A673 (cell line): ENCODE measurements around the gene MARCHF2.

Experiments
- EZH2 ChIP-seq: fragments of 200-600 bp; sonication (generic); IDR thresholded peaks from 2 replicates; pipeline ENCODE4 v1.6.1; 2017; ENCODE audit warnings: borderline replicate concordance, low read depth, mild to moderate bottlenecking, mixed read lengths, antibody characterized with exemption, low read length; ENCODE audit not compliant: poor library complexity, severe bottlenecking
- TF ChIP-seq, protein P1 (sequence below): fragments of 300-800, 200-600 bp; sonication (generic); conservative IDR thresholded peaks from 2 replicates; pipeline ENCODE4 v1.5.1; 2017; ENCODE audit warnings: low read depth, mild to moderate bottlenecking, antibody characterized with exemption, low read length, moderate library complexity, mixed read lengths

GRCh38 chr19:8445488-8446001 lies 32.4 kb downstream of the MARCHF2 start:
- TF ChIP-seq, protein P1, sequence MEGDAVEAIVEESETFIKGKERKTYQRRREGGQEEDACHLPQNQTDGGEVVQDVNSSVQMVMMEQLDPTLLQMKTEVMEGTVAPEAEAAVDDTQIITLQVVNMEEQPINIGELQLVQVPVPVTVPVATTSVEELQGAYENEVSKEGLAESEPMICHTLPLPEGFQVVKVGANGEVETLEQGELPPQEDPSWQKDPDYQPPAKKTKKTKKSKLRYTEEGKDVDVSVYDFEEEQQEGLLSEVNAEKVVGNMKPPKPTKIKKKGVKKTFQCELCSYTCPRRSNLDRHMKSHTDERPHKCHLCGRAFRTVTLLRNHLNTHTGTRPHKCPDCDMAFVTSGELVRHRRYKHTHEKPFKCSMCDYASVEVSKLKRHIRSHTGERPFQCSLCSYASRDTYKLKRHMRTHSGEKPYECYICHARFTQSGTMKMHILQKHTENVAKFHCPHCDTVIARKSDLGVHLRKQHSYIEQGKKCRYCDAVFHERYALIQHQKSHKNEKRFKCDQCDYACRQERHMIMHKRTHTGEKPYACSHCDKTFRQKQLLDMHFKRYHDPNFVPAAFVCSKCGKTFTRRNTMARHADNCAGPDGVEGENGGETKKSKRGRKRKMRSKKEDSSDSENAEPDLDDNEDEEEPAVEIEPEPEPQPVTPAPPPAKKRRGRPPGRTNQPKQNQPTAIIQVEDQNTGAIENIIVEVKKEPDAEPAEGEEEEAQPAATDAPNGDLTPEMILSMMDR: no peak
- no peak for TF ChIP-seq EZH2
